ENCODE results near the gene DNER. TPM values are rescaled to one million over a fixed set of nuclear protein-coding genes. Genes with fewer than 3 reads are reported as not detected.
A peak's percentile ranks its signal among the peaks of the same experiment; 100 is the strongest.

The DNER gene
- total RNA-seq, 2 donors from 2014 or later: 0.27 to 1.7 TPM

DNA sequence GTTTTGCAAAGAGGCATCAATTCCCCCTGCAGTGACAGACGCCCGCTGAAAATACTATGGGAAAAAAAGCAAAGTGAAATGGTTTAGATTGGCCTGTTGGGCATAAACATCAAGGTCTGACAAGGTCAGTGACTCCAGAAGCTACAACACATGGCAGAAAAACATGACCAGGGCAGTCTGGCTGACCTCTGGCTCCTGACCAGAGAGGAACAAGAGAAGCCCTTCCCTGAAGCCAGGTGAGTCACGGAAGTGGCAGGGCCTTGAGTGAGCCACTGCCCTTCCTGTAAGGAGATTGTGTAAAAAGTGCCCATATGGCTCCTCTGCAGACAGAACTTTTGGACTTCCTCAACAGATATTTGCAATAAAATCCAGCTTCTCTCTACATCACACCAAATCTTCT lies 72.0 kb downstream of the DNER start:
- Histone ChIP-seq H3K9ac (ENCODE audit: low read depth in 2 of 2, low read length in 2 of 2) (no peak overlapping the region), H3K27ac (no peak overlapping the region), H3K36me3 (no peaks in the 10 kb centered on the region), H3K27me3 (no peaks in the 10 kb centered on the region), H3K4me1 (no peaks in the 10 kb centered on the region), H3K9me3 (no peaks in the 10 kb centered on the region), H3K4me3 (no peak overlapping the region)
- TF ChIP-seq, protein P1, sequence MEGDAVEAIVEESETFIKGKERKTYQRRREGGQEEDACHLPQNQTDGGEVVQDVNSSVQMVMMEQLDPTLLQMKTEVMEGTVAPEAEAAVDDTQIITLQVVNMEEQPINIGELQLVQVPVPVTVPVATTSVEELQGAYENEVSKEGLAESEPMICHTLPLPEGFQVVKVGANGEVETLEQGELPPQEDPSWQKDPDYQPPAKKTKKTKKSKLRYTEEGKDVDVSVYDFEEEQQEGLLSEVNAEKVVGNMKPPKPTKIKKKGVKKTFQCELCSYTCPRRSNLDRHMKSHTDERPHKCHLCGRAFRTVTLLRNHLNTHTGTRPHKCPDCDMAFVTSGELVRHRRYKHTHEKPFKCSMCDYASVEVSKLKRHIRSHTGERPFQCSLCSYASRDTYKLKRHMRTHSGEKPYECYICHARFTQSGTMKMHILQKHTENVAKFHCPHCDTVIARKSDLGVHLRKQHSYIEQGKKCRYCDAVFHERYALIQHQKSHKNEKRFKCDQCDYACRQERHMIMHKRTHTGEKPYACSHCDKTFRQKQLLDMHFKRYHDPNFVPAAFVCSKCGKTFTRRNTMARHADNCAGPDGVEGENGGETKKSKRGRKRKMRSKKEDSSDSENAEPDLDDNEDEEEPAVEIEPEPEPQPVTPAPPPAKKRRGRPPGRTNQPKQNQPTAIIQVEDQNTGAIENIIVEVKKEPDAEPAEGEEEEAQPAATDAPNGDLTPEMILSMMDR (IDR thresholded peaks at IDR 0.05): no peak
- intact Hi-C loops (cut with DNase I): no loop called here
- DNase-seq: peak; percentile 19

DNA sequence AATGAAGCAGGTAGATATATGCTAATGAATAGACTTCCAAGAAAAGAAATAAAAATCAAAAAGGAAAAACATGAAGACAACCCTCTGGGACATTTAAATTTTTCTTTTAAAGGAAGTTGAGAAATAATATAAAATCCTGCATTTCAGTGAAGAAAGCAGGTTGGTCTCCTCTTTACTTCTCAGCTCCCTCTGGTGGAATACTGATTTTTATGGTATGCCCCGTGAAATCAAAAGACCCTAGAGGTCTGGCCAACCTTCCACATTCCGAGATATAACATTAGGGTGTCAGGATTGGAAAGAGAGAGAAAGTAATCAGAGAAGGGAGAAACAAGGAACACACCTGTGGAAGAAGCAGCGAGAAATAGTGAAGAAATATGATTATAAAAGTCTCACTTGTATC lies 72.7 kb downstream of the DNER start:
- H3K4me1 ChIP-seq: no peaks in the 10 kb centered on the region
- DNase-seq: no peak
- H3K4me3 ChIP-seq: no peak overlapping the region
- H3K9ac ChIP-seq (ENCODE audit: low read depth in 2 of 2, low read length in 2 of 2): no peak overlapping the region
- no peaks in the 10 kb centered on the region for H3K9me3 ChIP-seq
- H3K36me3 ChIP-seq: no peaks in the 10 kb centered on the region
- intact Hi-C loops (cut with DNase I): no loop called here
- no peaks in the 10 kb centered on the region for H3K27me3 ChIP-seq
- TF ChIP-seq, protein P1 (IDR thresholded peaks at IDR 0.05): no peak
- no peak overlapping the region for H3K27ac ChIP-seq

DNA sequence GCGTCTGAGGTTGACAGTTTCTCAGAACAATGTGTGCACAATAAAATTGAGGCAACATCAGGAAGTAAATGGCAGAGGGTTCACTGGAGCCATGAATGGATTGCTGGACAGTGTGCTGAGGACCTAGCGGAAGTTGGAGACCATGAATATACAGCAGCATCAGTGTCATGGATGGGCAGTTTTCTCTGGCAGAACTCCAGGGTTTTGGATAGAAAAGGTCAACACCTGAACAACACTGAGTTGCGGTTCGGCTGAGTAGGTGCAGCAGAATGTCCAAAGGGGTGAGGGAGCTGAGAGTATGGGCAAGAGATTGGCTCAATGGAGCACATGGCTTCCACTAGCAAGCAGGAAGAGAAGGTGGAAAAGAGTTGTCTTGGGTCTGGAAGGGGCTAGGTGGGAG lies 73.7 kb downstream of the DNER start:
- Histone ChIP-seq H3K36me3 (no peaks in the 10 kb centered on the region), H3K4me3 (no peak overlapping the region), H3K27ac (no peak overlapping the region), H3K9ac (ENCODE audit: low read depth in 2 of 2, low read length in 2 of 2) (no peak overlapping the region), H3K9me3 (no peaks in the 10 kb centered on the region), H3K4me1 (no peaks in the 10 kb centered on the region), H3K27me3 (no peaks in the 10 kb centered on the region)
- TF ChIP-seq, protein P1 (IDR thresholded peaks at IDR 0.05): no peak
- no peak for DNase-seq
- intact Hi-C loops (cut with DNase I): no loop called here

DNA sequence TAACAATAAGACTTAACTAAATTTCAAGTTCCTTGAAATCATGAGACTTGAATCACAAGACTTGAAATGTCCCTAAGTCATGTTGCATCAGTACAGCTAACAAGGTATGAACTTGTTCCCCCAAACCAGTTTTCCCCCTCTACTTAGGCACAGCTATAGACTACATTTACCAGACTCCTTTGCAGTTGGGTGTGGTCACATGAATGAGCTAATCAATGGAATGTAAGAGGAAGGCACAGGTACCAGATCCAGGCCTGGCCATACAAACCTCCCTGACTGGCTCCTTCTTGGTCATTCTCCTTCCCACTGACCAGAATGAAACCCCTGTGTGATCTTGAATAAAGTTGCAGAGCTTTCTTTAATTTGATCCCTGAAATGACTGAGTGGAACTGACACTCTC lies 77.8 kb downstream of the DNER start:
- intact Hi-C loops (cut with DNase I): no loop called here
- Histone ChIP-seq H3K9ac (ENCODE audit: low read depth in 2 of 2, low read length in 2 of 2) (no peak overlapping the region), H3K36me3 (no peaks in the 10 kb centered on the region), H3K27me3 (peaks cover 6% of the 10 kb centered on the region), H3K9me3 (no peaks in the 10 kb centered on the region), H3K4me3 (no peak overlapping the region), H3K27ac (no peak overlapping the region), H3K4me1 (no peaks in the 10 kb centered on the region)
- TF ChIP-seq, protein P1 (IDR thresholded peaks at IDR 0.05): no peak
- DNase-seq: no peak

DNA sequence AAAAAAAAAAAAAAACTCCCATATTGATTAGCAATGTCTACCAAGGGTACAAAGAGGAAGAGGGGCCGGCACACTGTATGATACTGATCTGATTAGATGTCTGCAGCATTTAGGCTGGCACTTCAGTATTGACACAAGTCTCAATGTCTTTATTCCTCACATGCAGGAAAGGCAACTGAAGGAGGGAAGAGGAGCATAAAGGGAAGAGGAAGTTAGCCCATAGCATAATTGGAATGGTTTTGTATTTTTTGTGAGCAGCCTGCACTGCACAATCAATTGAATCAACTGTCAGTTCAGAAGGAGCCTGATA lies 79.0 kb downstream of the DNER start:
- Histone ChIP-seq H3K4me1 (no peaks in the 10 kb centered on the region), H3K27ac (no peak overlapping the region), H3K9me3 (no peaks in the 10 kb centered on the region), H3K27me3 (peaks cover 6% of the 10 kb centered on the region), H3K4me3 (no peak overlapping the region), H3K9ac (ENCODE audit: low read depth in 2 of 2, low read length in 2 of 2) (no peak overlapping the region), H3K36me3 (no peaks in the 10 kb centered on the region)
- no peak for DNase-seq
- intact Hi-C loops (cut with DNase I): no loop called here
- TF ChIP-seq, protein P1 (IDR thresholded peaks at IDR 0.05): no peak

Measured in colonic mucosa (tissue), 4 donors.